ENCODE results near the gene SLC38A5. TPM values are rescaled to one million over a fixed set of nuclear protein-coding genes. Genes with fewer than 3 reads are reported as not detected.

Gene SLC38A5
- total RNA-seq, 1 donor from 2014 or later, result 2.6 TPM

DNA sequence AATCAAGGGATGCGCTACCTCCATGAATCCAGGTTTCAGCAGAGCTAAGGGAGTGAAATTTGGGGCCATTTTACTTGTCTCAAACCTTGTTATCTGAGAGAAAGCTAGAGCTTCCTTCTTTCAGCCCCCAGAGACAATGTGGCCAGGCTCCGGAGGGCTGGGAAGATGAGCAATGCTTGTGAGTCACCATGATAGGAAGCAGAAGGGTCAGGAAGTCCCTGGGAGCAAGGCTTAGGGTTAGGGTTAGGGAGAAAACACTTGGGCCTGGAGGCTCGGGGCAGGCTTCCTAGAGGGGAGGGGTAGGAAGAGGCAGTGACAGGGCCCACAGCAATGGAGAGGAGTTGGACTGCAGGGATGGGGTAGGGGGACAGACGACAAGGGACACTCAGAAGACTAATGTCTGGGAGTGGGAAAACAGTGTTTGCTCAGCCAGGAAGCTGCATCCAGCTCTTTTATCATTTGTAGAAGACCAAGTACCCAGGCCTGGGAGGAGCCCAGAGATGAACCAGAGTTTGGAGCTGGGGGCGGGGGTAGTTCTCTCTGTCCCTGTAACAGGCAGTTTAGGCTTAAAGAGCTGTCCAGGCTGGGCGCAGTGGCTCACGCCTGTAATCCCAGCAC, 22.3 kb upstream of the SLC38A5 start:
- TF ChIP-seq CTCF (IDR thresholded peaks at IDR 0.05), result no peak
- Mint-ChIP-seq H3K27me3 (ENCODE audit: low read depth) (no peaks in the 10 kb centered on the region), H3K36me3 (ENCODE audit: low read depth) (no peaks in the 10 kb centered on the region), H3K4me1 (ENCODE audit: low read depth) (peaks cover 22% of the 10 kb centered on the region), H3K4me3 (ENCODE audit: unreplicated experiment) (no peak overlapping the region), H3K27ac (ENCODE audit: unreplicated experiment) (peak overlapping the region; percentile 50), H3K9me3 (ENCODE audit: low read depth) (peaks cover 5% of the 10 kb centered on the region)
- peak; percentile 38 for DNase-seq (ENCODE audit: low spot score)

DNA sequence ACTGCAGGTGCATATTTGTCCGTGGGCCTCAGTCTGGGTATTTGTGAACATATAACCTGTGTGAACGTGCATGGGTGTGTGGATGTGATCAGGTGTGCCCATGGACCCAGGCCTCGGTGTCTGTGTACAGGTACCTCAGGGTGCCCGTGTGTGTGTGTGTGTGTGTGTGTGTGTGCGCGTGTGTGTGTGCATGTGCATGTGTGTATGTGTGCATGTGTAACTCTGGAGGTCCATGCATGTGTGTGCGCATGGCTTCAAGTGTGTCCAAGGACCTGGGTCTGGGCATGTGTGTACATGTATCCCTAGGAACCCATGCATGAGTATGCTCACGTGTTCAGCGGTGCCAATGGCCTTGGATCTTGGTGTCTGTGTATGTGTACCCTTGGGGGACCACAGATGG, 21.7 kb upstream of the SLC38A5 start:
- Mint-ChIP-seq H3K4me3 (ENCODE audit: unreplicated experiment) (no peak overlapping the region), H3K27ac (ENCODE audit: unreplicated experiment) (peak overlapping the region; percentile 50), H3K9me3 (ENCODE audit: low read depth) (peaks cover 9% of the 10 kb centered on the region), H3K27me3 (ENCODE audit: low read depth) (no peaks in the 10 kb centered on the region), H3K4me1 (ENCODE audit: low read depth) (peaks cover 27% of the 10 kb centered on the region), H3K36me3 (ENCODE audit: low read depth) (peaks cover 4% of the 10 kb centered on the region)
- no peak for TF ChIP-seq CTCF (IDR thresholded peaks at IDR 0.05)
- peak; percentile 43 for DNase-seq (ENCODE audit: low spot score)

- peak; percentile 30 for DNase-seq (ENCODE audit: low spot score)
- H3K4me1 Mint-ChIP-seq (ENCODE audit: low read depth), result peaks cover 29% of the 10 kb centered on the region
- peaks cover 9% of the 10 kb centered on the region for H3K9me3 Mint-ChIP-seq (ENCODE audit: low read depth)
Observed at GRCh38 chrX:48490661-48491060, 20.6 kb upstream of the SLC38A5 start.

GRCh38 chrX:48489892-48490291, 19.8 kb upstream of the SLC38A5 start:
- Mint-ChIP-seq H3K36me3 (ENCODE audit: low read depth) (peaks cover 4% of the 10 kb centered on the region), H3K4me3 (ENCODE audit: unreplicated experiment) (no peak overlapping the region), H3K4me1 (ENCODE audit: low read depth) (peaks cover 29% of the 10 kb centered on the region), H3K27ac (ENCODE audit: unreplicated experiment) (no peak overlapping the region), H3K9me3 (ENCODE audit: low read depth) (peaks cover 9% of the 10 kb centered on the region), H3K27me3 (ENCODE audit: low read depth) (no peaks in the 10 kb centered on the region)
- no peak for TF ChIP-seq CTCF (IDR thresholded peaks at IDR 0.05)
- peak; percentile 21 for DNase-seq (ENCODE audit: low spot score)

More at GRCh38 chrX:48490661-48491060, 20.6 kb upstream of the SLC38A5 start:
- Mint-ChIP-seq H3K27ac (ENCODE audit: unreplicated experiment) (peak overlapping the region; percentile 28), H3K27me3 (ENCODE audit: low read depth) (no peaks in the 10 kb centered on the region), H3K4me3 (ENCODE audit: unreplicated experiment) (no peak overlapping the region), H3K36me3 (ENCODE audit: low read depth) (peaks cover 4% of the 10 kb centered on the region)
- TF ChIP-seq CTCF (IDR thresholded peaks at IDR 0.05), result no peak

- H3K9me3 Mint-ChIP-seq (ENCODE audit: low read depth), result peaks cover 9% of the 10 kb centered on the region
- no peak for TF ChIP-seq CTCF (IDR thresholded peaks at IDR 0.05)
- DNase-seq (ENCODE audit: low spot score), result peak; percentile 43
- peaks cover 29% of the 10 kb centered on the region for H3K4me1 Mint-ChIP-seq (ENCODE audit: low read depth)
- H3K27ac Mint-ChIP-seq (ENCODE audit: unreplicated experiment), result peak overlapping the region; percentile 17
- no peak overlapping the region for H3K4me3 Mint-ChIP-seq (ENCODE audit: unreplicated experiment)
- no peaks in the 10 kb centered on the region for H3K27me3 Mint-ChIP-seq (ENCODE audit: low read depth)
- H3K36me3 Mint-ChIP-seq (ENCODE audit: low read depth), result peaks cover 4% of the 10 kb centered on the region
Observed at GRCh38 chrX:48489296-48489695, 19.2 kb upstream of the SLC38A5 start.

Measured in chondrocyte (in vitro differentiated cells).